Anterior cingulate cortex (tissue), 58 donors: ENCODE data around the gene RBBP5.

Experiments used
- DNase-seq, 58 donors: peaks; one replicate each; lab custom pipeline; 2025; lab: John Stamatoyannopoulos, UW

RBBP5 gene

DNA sequence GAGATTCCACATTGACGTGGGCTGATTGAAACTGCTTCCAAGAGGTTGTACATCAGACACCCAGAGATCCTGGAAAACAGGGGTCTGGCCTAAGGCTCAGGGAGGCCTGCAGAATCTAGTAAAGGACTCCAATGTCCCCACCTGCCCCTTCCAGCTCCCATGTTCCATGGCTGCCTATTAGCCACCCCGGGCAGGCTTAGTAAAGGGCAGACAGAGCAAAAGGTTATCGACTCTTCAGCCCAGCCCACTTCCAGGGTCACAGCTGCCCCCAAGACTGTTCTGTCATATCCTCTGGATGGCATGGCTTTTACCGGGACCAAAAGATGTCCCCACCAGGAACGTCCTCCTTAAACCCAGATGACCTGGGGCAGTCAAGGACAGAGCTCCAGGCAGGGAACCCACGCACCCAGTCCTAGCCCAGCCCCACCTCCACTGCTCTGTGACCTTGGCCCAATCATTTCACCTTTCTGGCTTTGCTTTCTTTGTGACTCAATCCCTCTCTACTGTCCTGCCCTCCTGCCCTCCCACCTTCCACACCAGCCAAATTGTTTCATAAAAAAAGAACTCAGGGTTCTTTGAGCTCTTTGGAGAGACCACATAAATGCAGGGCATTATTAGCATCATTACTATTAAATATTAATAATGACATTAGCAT lies 83.5 kb downstream of the RBBP5 start:
- DNase-seq: no peak

DNA sequence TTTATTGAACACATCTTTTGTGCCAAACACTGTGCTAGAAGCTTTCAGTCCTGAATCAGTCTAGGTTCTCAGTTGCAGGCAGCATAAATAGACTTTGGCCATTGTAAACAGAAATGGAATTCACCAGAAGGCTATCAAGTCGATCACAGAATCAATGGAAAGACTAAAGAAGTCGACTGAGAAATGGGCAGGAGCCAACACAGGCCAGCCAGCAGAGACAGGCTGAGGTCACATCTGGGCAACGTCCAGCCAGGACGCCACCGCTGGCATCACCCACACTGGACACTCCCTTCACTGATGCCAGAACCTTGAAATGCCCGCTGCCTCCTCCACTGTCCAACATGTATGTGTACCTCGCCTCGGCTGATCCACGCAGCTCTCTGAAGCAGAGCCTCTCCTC lies 84.2 kb downstream of the RBBP5 start:
- DNase-seq: peak in 9 of 58 donors; percentile 18 to 67 (median 32)
